H9 (cell line): ENCODE results near the gene TP53INP2. TPM values are rescaled to one million over a fixed set of nuclear protein-coding genes. Genes with fewer than 3 reads are reported as not detected.
A peak's percentile ranks its signal among the peaks of the same experiment; 100 is the strongest.

Source experiments
- DNase-seq: peaks from one replicate; pipeline ENCODE4 v3.0.0-alpha.2; 2017
- H2AFZ ChIP-seq: one replicate; pipeline ENCODE4 v1.6.1; 2013; ENCODE audit warnings: mild to moderate bottlenecking, low read length, control low read depth, moderate library complexity
- H2AK5ac ChIP-seq: 2 replicates; pipeline ENCODE4 v1.6.1; 2013; ENCODE audit warnings: low read length, control low read depth, mixed read lengths; ENCODE audit not compliant: insufficient read length
- H2BK120ac ChIP-seq: one replicate; pipeline ENCODE4 v1.6.1; 2013; ENCODE audit warnings: low read depth, mild to moderate bottlenecking, low read length, control low read depth, inconsistent platforms; ENCODE audit not compliant: poor library complexity, severe bottlenecking
- H2BK12ac ChIP-seq: 2 replicates; pipeline ENCODE4 v1.6.1; 2013; ENCODE audit warnings: low read length, control low read depth, mixed read lengths, low read depth; ENCODE audit not compliant: insufficient read length
- H2BK15ac ChIP-seq: 2 replicates; pipeline ENCODE4 v1.6.1; 2013; ENCODE audit warnings: low read depth, low read length, control low read depth
- H2BK20ac ChIP-seq: one replicate; pipeline ENCODE4 v1.6.1; 2013; ENCODE audit warnings: low read depth, mild to moderate bottlenecking, low read length, control low read depth, inconsistent platforms; ENCODE audit not compliant: poor library complexity, severe bottlenecking
- H2BK5ac ChIP-seq: 2 replicates; pipeline ENCODE4 v1.6.1; 2013; ENCODE audit warnings: low read length, control low read depth, mixed read lengths; ENCODE audit not compliant: insufficient read length
- H3K14ac ChIP-seq: 2 replicates; pipeline ENCODE4 v1.6.1; 2013; ENCODE audit warnings: low read length, control low read depth; ENCODE audit not compliant: insufficient read depth
- H3K18ac ChIP-seq: 2 replicates; pipeline ENCODE4 v1.6.1; 2013; ENCODE audit warnings: low read depth, mild to moderate bottlenecking, mixed read lengths, low read length, control low read depth; ENCODE audit not compliant: insufficient read length
- H3K23ac ChIP-seq: 2 replicates; pipeline ENCODE4 v1.6.1; 2013; ENCODE audit warnings: low read length, control low read depth, mixed read lengths, low read depth; ENCODE audit not compliant: insufficient read length
- H3K23me2 ChIP-seq: 2 replicates; pipeline ENCODE4 v1.6.1; 2013; ENCODE audit warnings: low read depth, mild to moderate bottlenecking, mixed read lengths, low read length, control low read depth; ENCODE audit not compliant: insufficient read length, poor library complexity, severe bottlenecking
- H3K27ac ChIP-seq: 2 replicates; pipeline ENCODE4 v1.5.1; 2013; ENCODE audit warnings: low read length, control low read depth, mixed read lengths, low read depth; ENCODE audit not compliant: insufficient read length
- H3K27me3 ChIP-seq: 2 replicates; pipeline ENCODE4 v1.6.1; 2013; ENCODE audit warnings: low read length, control low read depth, inconsistent platforms; ENCODE audit not compliant: insufficient read depth
- H3K4ac ChIP-seq: 2 replicates; pipeline ENCODE4 v1.6.1; 2013; ENCODE audit warnings: low read depth, mild to moderate bottlenecking, control low read depth, inconsistent platforms, low read length, moderate library complexity
- H3K4me1 ChIP-seq: 2 replicates; pipeline ENCODE4 v1.6.1; 2013; ENCODE audit warnings: low read length, control low read depth, inconsistent platforms; ENCODE audit not compliant: insufficient read depth
- H3K4me2 ChIP-seq: 2 replicates; pipeline ENCODE4 v1.6.1; 2013; ENCODE audit warnings: low read length, control low read depth, mixed read lengths; ENCODE audit not compliant: insufficient read length, insufficient read depth
- H3K56ac ChIP-seq: 2 replicates; pipeline ENCODE4 v1.6.1; 2013; ENCODE audit warnings: low read depth, mild to moderate bottlenecking, mixed read lengths, low read length, control low read depth; ENCODE audit not compliant: insufficient read length
- H3K79me1 ChIP-seq: 2 replicates; pipeline ENCODE4 v1.6.1; 2013; ENCODE audit warnings: low read depth, mild to moderate bottlenecking, moderate library complexity, low read length, control low read depth, inconsistent platforms; ENCODE audit not compliant: insufficient read depth, poor library complexity, severe bottlenecking
- H3K79me2 ChIP-seq: 2 replicates; pipeline ENCODE4 v1.6.1; 2013; ENCODE audit warnings: low read length, control low read depth, inconsistent platforms; ENCODE audit not compliant: insufficient read depth
- H3K9ac ChIP-seq: 2 replicates; pipeline ENCODE4 v1.6.1; 2013; ENCODE audit warnings: low read length, control low read depth, mixed read lengths; ENCODE audit not compliant: insufficient read length; ENCODE audit errors: extremely low read depth
- H3K9me3 ChIP-seq: one replicate; pipeline ENCODE4 v1.6.1; 2013; ENCODE audit warnings: low read depth, low read length, inconsistent platforms; ENCODE audit not compliant: control insufficient read depth
- H3T11ph ChIP-seq: one replicate; pipeline ENCODE4 v1.6.1; 2013; ENCODE audit warnings: mild to moderate bottlenecking, low read length, control low read depth, inconsistent platforms
- H4K20me1 ChIP-seq: one replicate; pipeline ENCODE4 v1.6.1; 2013; ENCODE audit not compliant: control insufficient read depth, insufficient read length, insufficient read depth
- H4K5ac ChIP-seq: 2 replicates; pipeline ENCODE4 v1.6.1; 2013; ENCODE audit warnings: low read depth, mild to moderate bottlenecking, mixed read lengths, low read length, control low read depth; ENCODE audit not compliant: insufficient read length
- H4K8ac ChIP-seq: replicated peaks from 2 replicates; pipeline ENCODE4 v1.6.1; 2013; ENCODE audit warnings: low read length, control low read depth, mixed read lengths, low read depth; ENCODE audit not compliant: insufficient read length
- H4K91ac ChIP-seq: 2 replicates; pipeline ENCODE4 v1.6.1; 2013; ENCODE audit warnings: low read depth, mild to moderate bottlenecking, moderate library complexity, mixed read lengths, low read length, control low read depth; ENCODE audit not compliant: insufficient read length
- H3K27ac Mint-ChIP-seq, 3 experiments: 2 replicates in 2 of 3; 3 replicates in 1 of 3; pipeline ENCODE4 v1.8.0; 2020 to 2021; ENCODE audit warnings: mixed read lengths in 3 of 3, mild to moderate bottlenecking in 1 of 3, moderate library complexity in 1 of 3
- H3K27me3 Mint-ChIP-seq: 2 replicates; pipeline ENCODE4 v1.8.0; 2021; ENCODE audit warnings: low read depth, mild to moderate bottlenecking, moderate library complexity, mixed read lengths
- H3K36me3 Mint-ChIP-seq, 3 experiments: 2 replicates in 2 of 3; 3 replicates in 1 of 3; pipeline ENCODE4 v1.8.0; 2020 to 2021; ENCODE audit warnings: low read depth in 3 of 3, mixed read lengths in 3 of 3; ENCODE audit not compliant: insufficient read depth in 1 of 3
- H3K4me1 Mint-ChIP-seq, 2 experiments: 2 replicates each; pipeline ENCODE4 v1.8.0; 2020; ENCODE audit warnings: mixed read lengths in 2 of 2
- H3K4me3 Mint-ChIP-seq, 2 experiments: 2 replicates in 1 of 2; 3 replicates in 1 of 2; pipeline ENCODE4 v1.8.0; 2020 to 2021; ENCODE audit warnings: mild to moderate bottlenecking in 2 of 2, mixed read lengths in 2 of 2, moderate library complexity in 1 of 2
- H3K9me3 Mint-ChIP-seq, 2 experiments: 2 replicates in 1 of 2; 3 replicates in 1 of 2; pipeline ENCODE4 v1.8.0; 2020; ENCODE audit warnings: mild to moderate bottlenecking in 2 of 2, mixed read lengths in 2 of 2, moderate library complexity in 1 of 2
- CTCF ChIP-seq: fragments of 200-600 bp; sonication (generic); conservative IDR thresholded peaks from 3 replicates; pipeline ENCODE4 v1.8.0; 2021; ENCODE audit warnings: antibody characterized with exemption, mild to moderate bottlenecking
- WGBS: extraction: QIAGEN DNeasy Blood & Tissue Kit; methylation state at CpG from one replicate; pipeline ENCODE4 v1.1.7; 2013; ENCODE audit warnings: missing lambda C conversion rate, low lambda C conversion rate, mixed read lengths; ENCODE audit not compliant: insufficient read length; ENCODE audit errors: extremely low coverage; 5-methylcytosine and 5-hydroxymethylcytosine counted together
- total RNA-seq: library from RNA; stranded (reverse); gene quantifications from 2 replicates; pipeline ENCODE4 v1.2.1, GENCODE V29; 2021

The TP53INP2 gene
- total RNA-seq, 1 experiment from 2014 or later, result 8.0 TPM

- no peak for TF ChIP-seq CTCF
- Mint-ChIP-seq H3K27ac (no peak overlapping the region), H3K4me1 (peaks cover 8 to 9% of the 10 kb centered on the region in 2 experiments), H3K4me3 (peak overlapping the region; percentile 89 to 95; a peak in 4 of 5 replicates), H3K27me3 (no peaks in the 10 kb centered on the region), H3K36me3 (no peaks in the 10 kb centered on the region), H3K9me3 (no peaks in the 10 kb centered on the region)
- no peaks in the 10 kb centered on the region; the same call in 1 of the 2 replicates for H3K4me1 ChIP-seq
- no peak overlapping the region for H4K8ac ChIP-seq
- H3K4ac ChIP-seq, result no peak overlapping the region
- H3T11ph ChIP-seq, result no peak overlapping the region
- no peak overlapping the region for H2BK5ac ChIP-seq
- H2AK5ac ChIP-seq, result no peak overlapping the region
- no peak overlapping the region for H2BK12ac ChIP-seq
- no peak overlapping the region for H3K14ac ChIP-seq
- no peak overlapping the region for H4K5ac ChIP-seq
- no peak for DNase-seq
- no peak overlapping the region for H2BK120ac ChIP-seq
- no CpG with 5 or more reads among the region's 3 CpGs for WGBS
- H3K27me3 ChIP-seq, result no peaks in the 10 kb centered on the region
- peaks cover 5% of the 10 kb centered on the region for H3K79me1 ChIP-seq
- H2BK15ac ChIP-seq, result no peak overlapping the region
- H3K9me3 ChIP-seq, result no peaks in the 10 kb centered on the region
- H3K9ac ChIP-seq, result no peak overlapping the region
- H4K20me1 ChIP-seq, result no peaks in the 10 kb centered on the region
- H4K91ac ChIP-seq, result no peak overlapping the region
- H3K27ac ChIP-seq, result no peak overlapping the region
- H3K4me2 ChIP-seq, result peak overlapping the region; percentile 98
- no peak overlapping the region for H2BK20ac ChIP-seq
- peaks cover 4% of the 10 kb centered on the region for H3K23me2 ChIP-seq
- no peak overlapping the region for H3K18ac ChIP-seq
- H3K79me2 ChIP-seq, result peaks cover 5% of the 10 kb centered on the region; the same call in 1 of the 2 replicates
- no peak overlapping the region for H3K23ac ChIP-seq
- no peak overlapping the region for H3K56ac ChIP-seq
- no peak overlapping the region for H2AFZ ChIP-seq
Observed at GRCh38 chr20:34675561-34675960, 28.6 kb upstream of the TP53INP2 start.
